ENCODE results near the gene ARNT2.

The ARNT2 gene

GRCh38 chr15:80466543-80466942 is 62.4 kb downstream of the ARNT2 start:
- no peaks in the 10 kb centered on the region for H4K20me1 ChIP-seq (ENCODE audit: insufficient read depth, low read length)
- no peak overlapping the region for H3K27ac ChIP-seq (ENCODE audit: low read length)
- no peak overlapping the region for H3K4me3 ChIP-seq (ENCODE audit: low read length)
- H3K9me2 ChIP-seq (replicated peaks; ENCODE audit: insufficient read depth, low read length): no peaks in the 10 kb centered on the region
- no peak overlapping the region for H3K9ac ChIP-seq (ENCODE audit: low read length)
- H2AFZ ChIP-seq (ENCODE audit: low read length): no peak overlapping the region
- H3K36me3 ChIP-seq (replicated peaks; ENCODE audit: insufficient read depth, low read length): no peaks in the 10 kb centered on the region
- no peak overlapping the region for H3K4me2 ChIP-seq (ENCODE audit: low read depth, low read length)
- H3K4me1 ChIP-seq (ENCODE audit: low read length): no peaks in the 10 kb centered on the region
- no peaks in the 10 kb centered on the region for H3K27me3 ChIP-seq (replicated peaks; ENCODE audit: insufficient read depth, low read length)
- no peaks in the 10 kb centered on the region for H3K9me3 ChIP-seq (replicated peaks; ENCODE audit: insufficient read depth, low read length)
- no peaks in the 10 kb centered on the region for H3F3A ChIP-seq (ENCODE audit: insufficient read depth, low read length)
- H3K79me2 ChIP-seq (ENCODE audit: low read length): no peaks in the 10 kb centered on the region
- DNase-seq: no peak
- TF ChIP-seq EZH2phosphoT487 (IDR thresholded peaks at IDR 0.05; ENCODE audit: low read length): no peak
- no peak for TF ChIP-seq EZH2 (optimal IDR thresholded peaks at IDR 0.05; ENCODE audit: low read depth, low read length)
- TF ChIP-seq CTCF (IDR thresholded peaks at IDR 0.05; ENCODE audit: low read length): no peak

DNA sequence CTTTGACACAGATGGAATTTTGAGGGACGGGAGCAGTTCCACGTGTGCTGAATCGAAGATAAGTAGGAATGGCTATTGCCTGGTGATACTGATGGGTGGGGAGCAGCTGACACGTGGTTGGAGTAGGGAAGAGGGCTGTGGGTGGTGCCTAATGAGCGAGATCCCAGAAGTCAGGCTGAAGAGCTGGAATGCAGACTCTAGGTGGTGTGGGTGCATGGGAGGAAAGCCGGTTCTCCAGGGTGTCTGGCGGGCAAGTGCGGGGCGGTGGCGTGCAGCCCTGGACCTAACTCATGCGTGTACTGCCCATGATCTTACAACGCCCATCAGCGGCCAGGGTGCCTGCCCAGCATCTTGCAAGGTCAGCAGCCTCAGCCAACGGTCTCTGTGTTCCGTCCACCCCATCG is 63.1 kb downstream of the ARNT2 start:
- Histone ChIP-seq H3K4me1 (ENCODE audit: low read length) (no peaks in the 10 kb centered on the region), H3K4me3 (ENCODE audit: low read length) (no peak overlapping the region), H3F3A (ENCODE audit: insufficient read depth, low read length) (no peaks in the 10 kb centered on the region), H3K27ac (ENCODE audit: low read length) (no peak overlapping the region), H3K27me3 (replicated peaks; ENCODE audit: insufficient read depth, low read length) (no peaks in the 10 kb centered on the region), H3K9me3 (replicated peaks; ENCODE audit: insufficient read depth, low read length) (no peaks in the 10 kb centered on the region), H3K9me2 (replicated peaks; ENCODE audit: insufficient read depth, low read length) (no peaks in the 10 kb centered on the region), H2AFZ (ENCODE audit: low read length) (no peak overlapping the region), H3K36me3 (replicated peaks; ENCODE audit: insufficient read depth, low read length) (no peaks in the 10 kb centered on the region), H3K4me2 (ENCODE audit: low read depth, low read length) (no peak overlapping the region), H4K20me1 (ENCODE audit: insufficient read depth, low read length) (no peaks in the 10 kb centered on the region), H3K79me2 (ENCODE audit: low read length) (no peaks in the 10 kb centered on the region), H3K9ac (ENCODE audit: low read length) (no peak overlapping the region)
- no peak for TF ChIP-seq CTCF (IDR thresholded peaks at IDR 0.05; ENCODE audit: low read length)
- TF ChIP-seq EZH2phosphoT487 (IDR thresholded peaks at IDR 0.05; ENCODE audit: low read length): no peak
- no peak for TF ChIP-seq EZH2 (optimal IDR thresholded peaks at IDR 0.05; ENCODE audit: low read depth, low read length)
- DNase-seq: no peak

- no peaks in the 10 kb centered on the region for H3K36me3 ChIP-seq (replicated peaks; ENCODE audit: insufficient read depth, low read length)
- H3K9ac ChIP-seq (ENCODE audit: low read length): no peak overlapping the region
- no peak overlapping the region for H3K4me3 ChIP-seq (ENCODE audit: low read length)
- TF ChIP-seq EZH2 (optimal IDR thresholded peaks at IDR 0.05; ENCODE audit: low read depth, low read length) (no peak), EZH2phosphoT487 (IDR thresholded peaks at IDR 0.05; ENCODE audit: low read length) (no peak), CTCF (IDR thresholded peaks at IDR 0.05; ENCODE audit: low read length) (no peak)
- no peaks in the 10 kb centered on the region for H3K79me2 ChIP-seq (ENCODE audit: low read length)
- H3K4me2 ChIP-seq (ENCODE audit: low read depth, low read length): no peak overlapping the region
- no peaks in the 10 kb centered on the region for H3F3A ChIP-seq (ENCODE audit: insufficient read depth, low read length)
- DNase-seq: no peak
- H3K27me3 ChIP-seq (replicated peaks; ENCODE audit: insufficient read depth, low read length): no peaks in the 10 kb centered on the region
- no peaks in the 10 kb centered on the region for H3K9me3 ChIP-seq (replicated peaks; ENCODE audit: insufficient read depth, low read length)
- H4K20me1 ChIP-seq (ENCODE audit: insufficient read depth, low read length): no peaks in the 10 kb centered on the region
- H3K4me1 ChIP-seq (ENCODE audit: low read length): no peaks in the 10 kb centered on the region
- no peak overlapping the region for H3K27ac ChIP-seq (ENCODE audit: low read length)
- no peak overlapping the region for H2AFZ ChIP-seq (ENCODE audit: low read length)
- H3K9me2 ChIP-seq (replicated peaks; ENCODE audit: insufficient read depth, low read length): no peaks in the 10 kb centered on the region
Observed at GRCh38 chr15:80468796-80469195, 64.6 kb downstream of the ARNT2 start.
